NCI-H2196 (cell line): ENCODE data around the gene DTX3L.

Experiments
- DNase-seq: peaks from one replicate; lab custom pipeline; 2025; ENCODE audit not compliant: unreplicated experiment; lab: John Stamatoyannopoulos, UW

The DTX3L gene

DNA sequence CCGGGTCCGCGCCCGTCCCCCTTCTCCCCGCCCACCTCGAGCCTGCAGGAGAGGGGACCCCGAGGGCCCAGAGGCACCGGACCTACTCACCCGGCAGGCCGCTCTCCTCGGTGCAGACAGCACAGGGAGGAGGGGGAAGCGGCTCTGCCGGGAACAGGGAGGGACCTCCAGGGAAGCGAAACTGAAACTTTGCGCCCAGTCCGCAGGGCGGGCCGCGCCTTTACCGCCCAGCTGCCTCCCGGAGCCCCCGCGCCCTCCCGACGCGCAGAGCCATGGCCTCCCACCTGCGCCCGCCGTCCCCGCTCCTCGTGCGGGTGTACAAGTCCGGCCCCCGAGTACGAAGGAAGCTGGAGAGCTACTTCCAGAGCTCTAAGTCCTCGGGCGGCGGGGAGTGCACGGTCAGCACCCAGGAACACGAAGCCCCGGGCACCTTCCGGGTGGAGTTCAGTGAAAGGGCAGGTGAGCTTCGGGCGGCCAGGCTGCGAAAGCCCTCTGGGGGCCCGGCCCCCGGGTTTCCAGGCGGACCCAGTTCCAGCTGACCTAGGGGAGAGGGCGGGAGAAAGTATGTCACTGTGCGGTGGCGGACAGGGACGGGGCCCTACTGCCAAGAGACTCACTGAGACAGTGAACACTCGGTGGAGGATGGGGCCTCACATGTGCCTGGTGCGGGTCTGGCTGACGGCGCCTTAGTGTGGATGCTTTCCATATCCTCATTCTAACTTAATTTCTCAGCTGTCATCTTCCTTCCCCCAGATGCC lies at the start of gene DTX3L, which contains the start of gene PARP9:
DTX3L (plus strand) TSS at position 184 of the 758 bp plus-strand sequence; CDS start at position 273, 89 bp downstream.
PARP9 (minus strand) TSS at position 146 of the 758 bp plus-strand sequence. CDS start 4,680 bp downstream, outside the sequence.
- peak; percentile 90 for DNase-seq

DNA sequence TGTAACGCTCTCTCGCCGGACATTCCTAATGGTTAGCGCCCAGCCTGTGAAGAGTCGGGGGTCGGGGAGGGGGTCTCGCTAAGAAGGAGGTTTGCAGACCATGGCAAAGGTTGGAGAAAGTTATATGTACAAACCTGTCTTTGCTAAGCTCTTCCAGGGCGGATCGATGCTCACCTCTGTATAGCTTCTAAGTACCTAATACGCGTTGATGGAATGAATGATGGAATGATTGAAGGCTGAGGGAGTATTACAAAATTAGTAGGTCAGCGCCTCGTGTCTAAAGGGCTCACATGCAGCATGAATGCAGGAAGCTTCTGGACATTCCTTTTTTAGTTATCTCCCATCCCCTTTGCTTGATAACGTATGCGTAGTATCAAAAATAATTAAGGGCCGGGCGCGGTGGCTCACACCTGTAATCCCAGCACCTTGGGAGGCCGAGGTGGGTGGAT lies 49.1 kb upstream of the DTX3L start:
- DNase-seq: no peak

DNA sequence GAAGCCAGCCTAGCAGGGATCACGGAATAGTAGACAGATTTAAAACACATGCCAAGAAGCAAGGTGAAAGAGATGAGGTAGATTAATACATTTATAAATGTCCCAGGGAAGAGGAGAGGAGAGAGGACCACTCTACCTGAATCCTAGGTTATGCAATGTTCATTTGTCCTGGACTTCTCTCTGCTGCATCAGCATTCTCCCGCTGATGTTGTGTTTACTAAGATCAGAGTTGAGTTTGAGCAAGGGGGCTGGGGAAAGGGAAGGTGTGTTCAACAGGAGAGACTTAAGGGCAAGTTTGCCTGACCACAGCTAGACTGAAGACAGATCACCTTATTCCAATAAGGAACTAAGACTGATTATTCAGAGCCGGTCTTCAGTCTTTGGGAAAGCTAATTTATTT lies 48.3 kb upstream of the DTX3L start:
- DNase-seq: no peak

DNA sequence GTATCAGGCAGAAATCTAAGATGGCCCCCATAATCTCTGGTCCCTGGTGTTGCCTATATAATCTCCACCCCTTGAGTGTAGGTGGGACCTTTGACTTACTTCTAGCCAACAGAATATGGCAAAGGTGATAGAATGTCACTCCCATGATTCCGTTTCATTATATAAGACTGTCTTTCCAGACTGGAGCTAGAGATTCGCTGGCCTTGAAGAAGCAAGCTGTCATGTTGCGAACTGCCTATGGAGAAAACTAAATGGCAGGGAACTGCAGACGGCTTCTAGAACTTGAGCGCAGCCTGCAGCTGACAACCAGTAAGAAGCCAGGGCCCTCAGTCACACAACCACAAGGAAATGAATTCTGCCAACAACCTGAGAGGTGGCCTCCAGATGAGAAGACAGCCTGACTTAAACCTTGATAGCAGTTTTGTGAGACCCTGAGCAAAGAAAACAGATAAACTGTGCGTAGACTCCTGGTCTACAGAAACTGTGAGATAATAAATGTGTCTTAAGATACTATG lies 47.2 kb upstream of the DTX3L start:
- DNase-seq: no peak

DNA sequence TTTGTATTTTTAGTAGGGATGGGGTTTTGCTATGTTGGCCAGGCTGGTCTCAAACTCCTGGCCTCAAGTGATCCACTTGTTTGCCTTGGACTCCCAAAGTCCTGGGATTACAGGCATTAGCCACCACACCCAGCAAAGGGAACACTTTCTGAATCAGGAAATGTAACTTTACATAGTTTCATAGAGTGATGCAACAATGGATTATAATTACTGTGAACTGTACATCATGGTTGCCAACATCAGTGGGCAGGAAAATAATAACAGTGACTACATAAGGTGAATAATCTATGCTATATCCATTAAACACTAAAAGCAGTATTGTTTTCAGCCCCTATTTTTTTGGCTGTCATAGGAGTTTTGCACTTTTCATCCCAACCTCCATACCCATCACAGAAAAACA lies 44.4 kb upstream of the DTX3L start:
- no peak for DNase-seq

DNA sequence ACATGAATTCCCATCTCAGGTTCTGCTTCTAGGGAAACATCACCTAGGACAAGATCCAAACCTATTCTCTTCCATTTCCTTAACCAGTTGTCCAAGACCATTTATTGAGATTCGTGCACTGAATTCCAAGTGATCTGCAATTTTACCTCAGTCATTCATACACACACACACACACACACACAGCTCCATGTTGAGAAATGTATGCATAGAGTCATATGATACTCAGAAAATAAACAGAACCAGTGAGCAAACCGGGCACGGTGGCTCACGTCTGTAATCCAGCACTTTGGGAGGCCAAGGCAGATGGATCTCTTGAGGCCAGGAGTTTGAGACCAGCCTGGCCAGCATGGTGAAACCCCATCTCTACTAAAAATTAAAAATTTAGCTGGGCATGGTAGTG lies 43.3 kb upstream of the DTX3L start:
- DNase-seq: no peak

DNA sequence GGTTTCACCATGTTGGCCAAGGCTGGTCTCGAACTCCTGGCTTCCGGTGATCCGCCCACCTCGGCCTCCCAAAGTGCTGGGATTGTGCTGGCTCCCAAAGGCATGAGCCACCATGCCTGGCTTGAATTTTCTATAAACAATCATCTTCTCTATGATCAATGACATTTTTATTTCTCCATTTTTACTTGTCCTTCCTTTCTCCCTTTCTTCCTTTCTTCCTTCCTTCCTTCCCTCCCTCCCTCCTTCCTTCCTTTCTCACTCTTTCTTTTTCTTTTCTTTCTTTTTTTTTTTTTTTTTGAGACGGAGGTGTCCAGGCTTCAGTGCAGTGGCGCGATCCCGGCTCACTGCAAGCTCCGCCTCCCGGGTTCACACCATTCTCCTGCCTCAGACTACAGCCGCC lies 40.8 kb upstream of the DTX3L start:
- DNase-seq: no peak

DNA sequence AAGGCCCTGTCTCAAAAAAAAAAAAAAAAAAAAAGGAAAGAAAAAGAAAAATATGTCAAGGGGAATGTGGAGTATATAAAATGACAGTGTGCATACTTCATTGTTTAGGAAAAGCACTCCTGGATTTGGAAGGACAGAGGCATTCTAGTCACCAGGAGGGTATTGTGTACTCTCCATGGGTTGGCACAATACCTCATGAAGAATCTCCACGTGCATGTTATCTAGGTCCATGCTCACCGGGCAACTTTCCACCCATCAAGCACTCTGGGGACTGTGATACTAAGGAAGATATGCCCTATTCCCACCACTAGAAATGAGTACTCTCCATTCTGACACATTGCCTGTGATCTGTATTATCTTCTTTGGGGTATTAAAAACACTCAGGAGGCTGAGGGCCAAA lies 34.0 kb upstream of the DTX3L start:
- no peak for DNase-seq

DNA sequence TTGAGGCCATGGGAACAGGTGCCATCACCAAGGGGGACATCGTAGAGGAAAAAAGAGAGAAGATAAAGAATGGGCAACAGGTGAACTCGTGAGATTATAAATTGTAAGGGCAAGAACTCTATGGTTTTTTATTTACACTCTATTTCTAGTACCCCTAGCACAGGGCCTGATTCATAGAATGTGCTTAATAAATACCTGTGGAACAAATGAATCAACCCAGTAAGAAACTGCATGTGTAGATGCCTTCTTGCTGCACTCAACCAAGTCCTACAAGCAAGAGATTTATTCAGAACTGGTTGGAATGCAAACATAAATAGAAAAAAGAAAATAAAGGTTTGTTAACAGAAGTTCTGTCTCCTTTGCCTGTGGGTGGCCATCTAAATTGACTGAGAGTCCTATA lies 30.7 kb upstream of the DTX3L start:
- DNase-seq: no peak

DNA sequence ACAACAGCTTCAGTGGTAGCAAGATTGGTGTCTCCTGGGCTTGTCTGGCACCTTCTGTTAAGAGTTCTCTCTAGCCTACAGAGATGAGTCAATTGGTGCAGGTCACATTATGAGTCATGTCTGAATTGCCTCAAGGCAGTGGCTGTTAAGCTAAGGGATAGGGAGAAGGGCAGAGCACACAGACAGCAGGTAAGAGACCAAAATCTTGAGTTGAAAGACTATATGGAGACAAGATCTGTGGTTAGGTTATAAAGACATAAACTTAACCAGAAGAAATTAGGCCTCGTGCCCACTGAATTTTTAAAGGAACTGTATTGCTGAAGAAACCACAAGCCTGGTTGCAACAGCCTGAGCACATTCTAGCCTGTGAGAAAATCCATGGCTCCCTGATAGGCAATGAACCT lies 30.2 kb upstream of the DTX3L start:
- DNase-seq: no peak

DNA sequence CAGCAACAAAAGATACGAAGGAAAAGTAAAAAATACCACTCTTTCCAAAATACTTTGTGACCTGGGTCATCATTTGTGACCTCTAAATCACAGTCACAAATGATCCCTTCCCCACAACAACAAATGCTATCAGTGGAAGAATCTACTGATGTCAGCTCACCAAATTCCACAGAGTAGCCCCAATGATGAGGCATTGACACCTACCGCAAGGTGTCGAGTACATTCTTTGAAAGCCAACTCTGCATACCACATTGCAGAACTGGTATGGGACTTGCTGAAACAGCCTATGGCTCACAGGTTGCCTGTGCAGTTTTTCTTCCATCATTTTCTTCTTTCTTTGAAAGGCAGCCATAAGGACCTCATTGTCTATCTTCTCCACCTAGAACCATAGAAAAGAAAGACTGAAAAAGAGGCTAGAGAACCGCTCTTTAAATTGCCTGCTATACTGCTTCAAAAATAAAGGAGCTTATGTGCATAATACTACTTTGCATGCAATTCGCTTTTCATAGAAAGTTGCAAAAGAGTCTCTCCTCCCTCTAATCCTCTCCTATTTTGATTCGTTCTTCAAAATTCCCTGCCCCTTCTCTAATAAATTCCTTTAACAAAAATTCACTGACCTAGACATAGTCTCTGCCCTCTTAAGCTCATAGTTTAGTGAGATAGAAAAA lies 28.0 kb upstream of the DTX3L start:
- DNase-seq: no peak

DNA sequence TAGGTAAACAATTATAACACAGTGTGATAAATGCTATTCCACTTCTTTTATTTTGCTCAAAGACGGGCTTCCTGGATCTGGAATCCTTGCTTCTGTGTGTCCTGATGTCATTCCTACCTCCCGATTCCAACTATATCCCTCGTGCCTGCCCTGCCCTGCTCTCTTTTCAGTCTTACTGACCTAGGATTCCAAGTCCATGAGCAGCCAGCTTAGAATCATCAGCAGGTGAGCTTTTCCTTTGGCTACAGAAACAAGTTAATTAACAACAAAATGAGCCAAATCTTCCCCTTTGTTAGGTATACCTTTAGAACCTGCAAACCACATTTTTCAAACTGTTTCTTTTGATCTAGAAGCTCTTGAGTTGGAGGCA lies 27.5 kb upstream of the DTX3L start:
- no peak for DNase-seq

DNA sequence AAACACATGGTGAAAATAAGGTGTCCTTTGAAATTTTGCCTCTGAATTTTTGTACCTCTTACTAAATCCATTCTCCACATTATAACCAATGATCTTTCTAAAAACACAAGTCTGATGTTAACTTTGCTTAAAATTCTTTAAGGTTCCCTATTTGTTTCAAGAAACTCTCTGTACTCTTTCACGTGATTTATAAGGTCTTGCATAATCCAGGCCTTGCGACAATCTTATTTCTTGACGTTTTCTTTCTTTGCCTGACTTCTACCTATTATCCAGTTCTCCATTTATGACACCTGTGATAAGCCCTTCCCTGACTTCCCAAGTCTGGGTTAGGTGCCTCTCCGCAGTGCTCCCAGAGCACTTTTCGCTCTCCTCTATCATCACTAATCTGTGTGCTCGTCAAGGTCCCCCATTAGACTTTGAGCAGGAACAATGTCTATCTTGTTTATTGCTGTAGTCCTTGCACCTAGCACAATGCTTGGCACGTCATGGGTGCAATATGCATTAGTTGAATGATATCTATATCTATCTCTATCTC lies 25.1 kb upstream of the DTX3L start:
- DNase-seq: no peak

DNA sequence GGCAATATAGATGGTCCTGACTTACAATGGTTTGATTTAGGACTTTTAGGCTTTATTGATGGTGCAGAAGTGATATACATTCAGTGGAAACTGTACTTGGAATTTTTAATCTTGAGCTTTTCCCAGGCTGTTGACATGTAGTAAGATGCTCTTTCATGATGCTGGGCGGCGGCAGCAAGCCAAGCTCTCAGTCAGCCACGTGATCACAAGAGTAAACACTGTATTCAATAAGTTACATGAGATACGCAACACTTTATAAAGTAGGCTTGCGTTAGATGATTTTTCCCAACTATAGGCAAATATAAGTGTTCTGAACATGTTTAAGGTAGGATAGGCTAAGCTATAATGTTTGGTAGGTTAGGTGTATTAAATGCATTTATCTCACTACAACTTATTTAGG lies 18.0 kb upstream of the DTX3L start:
- no peak for DNase-seq

DNA sequence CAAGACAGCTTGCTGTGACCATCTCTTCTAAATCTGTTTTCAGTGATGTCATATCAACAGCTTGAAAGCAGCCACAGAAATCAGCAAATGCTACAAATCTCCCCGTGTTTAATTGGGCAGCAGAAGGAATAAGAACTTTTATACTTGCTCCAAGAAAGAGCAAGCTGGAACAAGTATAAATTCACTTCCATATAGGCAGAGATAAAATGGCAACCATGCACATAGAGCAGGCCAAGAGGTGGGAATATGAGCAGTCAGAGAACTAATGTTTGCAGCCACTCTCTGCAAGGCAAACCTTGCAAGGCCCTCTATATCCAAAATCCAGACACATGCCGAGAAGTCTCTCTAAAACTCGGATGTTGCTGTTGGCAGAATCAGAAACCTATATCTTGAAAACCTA lies 16.1 kb upstream of the DTX3L start:
- DNase-seq: no peak

DNA sequence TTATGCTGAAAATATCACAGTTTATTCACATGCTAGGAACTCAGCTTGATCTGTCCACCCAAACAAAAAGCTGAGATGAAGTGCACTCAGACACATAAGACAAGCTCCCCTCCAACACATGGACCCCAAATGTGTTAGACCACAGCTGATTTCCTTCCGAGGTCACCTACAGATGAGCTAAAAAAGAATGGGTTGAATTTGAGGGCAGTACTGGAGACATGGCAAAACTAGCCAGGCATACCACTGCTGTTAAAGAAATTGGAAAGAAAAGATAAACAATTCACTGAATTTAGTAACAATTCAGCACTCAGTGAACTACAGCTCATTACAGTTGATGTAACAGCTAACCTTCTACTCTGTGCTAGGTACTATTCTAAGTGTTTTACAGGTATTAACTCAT lies 15.5 kb upstream of the DTX3L start:
- DNase-seq: no peak

DNA sequence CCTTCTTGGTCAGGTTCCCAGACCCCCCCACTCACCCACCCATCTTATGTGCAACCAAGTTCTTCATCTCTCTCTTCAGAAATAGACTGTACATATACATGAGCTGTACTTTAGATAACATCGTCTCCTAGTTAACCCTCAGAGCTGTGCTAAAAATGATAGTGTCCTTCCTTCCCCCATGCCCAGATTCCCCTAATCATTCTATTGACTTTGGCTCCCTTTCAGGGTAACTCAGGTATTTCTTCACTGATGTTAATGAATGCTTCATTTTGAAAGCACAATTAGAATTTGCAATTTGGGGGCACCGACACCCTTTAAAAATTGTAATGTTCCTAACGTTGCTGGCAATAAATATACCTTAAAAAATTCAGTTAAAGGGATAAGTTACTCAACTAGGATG lies 11.0 kb upstream of the DTX3L start:
- DNase-seq: no peak

DNA sequence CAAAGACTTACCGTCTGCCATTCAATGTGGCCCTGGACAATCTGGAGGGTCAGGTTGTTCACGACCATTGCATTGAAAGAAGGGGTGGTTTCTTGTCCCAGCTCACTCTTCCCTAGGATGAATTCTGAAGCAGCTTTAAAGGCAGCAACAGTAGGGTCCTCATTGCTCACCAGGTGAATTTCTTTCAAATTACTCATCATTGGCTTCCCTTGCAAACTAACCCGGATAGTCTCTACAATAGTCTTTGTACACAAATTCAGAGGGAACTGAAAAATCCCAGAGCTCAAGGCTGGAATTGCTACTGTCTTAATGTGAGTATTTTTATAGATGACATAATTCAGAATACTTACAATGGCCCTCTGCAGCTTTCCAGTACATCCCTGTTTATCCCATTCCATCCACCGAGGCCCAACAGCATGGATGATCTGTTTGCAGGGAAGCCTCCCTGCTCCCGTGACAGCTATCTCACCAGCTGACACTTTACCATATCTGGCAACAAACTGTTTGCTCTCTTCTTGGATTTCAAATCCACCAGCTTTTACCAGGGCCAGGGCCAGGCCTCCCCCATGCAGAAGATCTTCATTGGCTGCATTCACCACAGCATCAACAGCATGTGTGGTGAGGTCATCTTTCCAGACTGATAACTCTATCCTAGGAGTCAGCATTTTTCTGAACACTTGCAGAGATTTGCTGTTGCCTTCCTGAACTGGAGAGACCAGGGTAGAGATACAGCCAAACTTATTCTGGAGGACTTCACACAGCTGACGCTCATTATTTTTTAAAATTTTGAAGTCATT lies 8.7 kb upstream of the DTX3L start:
- DNase-seq: peak; percentile 46

DNA sequence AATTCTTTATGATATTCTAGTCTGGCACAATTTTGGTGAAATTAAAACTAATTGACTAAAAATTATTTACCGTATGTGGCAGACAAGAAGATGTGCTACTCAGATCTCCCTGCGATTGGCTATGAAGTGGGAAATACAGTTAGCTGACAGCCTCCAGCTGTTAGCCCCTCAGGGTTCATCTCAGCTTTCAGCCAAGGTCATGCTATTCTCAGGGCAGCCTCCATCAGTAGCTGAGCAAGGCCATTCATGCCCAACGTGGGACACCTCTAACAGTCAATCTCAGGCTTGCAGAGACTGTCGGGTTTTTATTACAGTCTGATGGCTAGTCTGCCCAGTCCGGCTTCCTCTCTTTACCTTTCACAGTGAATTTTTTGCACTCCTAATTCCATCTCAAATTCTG lies 6.8 kb upstream of the DTX3L start:
- DNase-seq: no peak

DNA sequence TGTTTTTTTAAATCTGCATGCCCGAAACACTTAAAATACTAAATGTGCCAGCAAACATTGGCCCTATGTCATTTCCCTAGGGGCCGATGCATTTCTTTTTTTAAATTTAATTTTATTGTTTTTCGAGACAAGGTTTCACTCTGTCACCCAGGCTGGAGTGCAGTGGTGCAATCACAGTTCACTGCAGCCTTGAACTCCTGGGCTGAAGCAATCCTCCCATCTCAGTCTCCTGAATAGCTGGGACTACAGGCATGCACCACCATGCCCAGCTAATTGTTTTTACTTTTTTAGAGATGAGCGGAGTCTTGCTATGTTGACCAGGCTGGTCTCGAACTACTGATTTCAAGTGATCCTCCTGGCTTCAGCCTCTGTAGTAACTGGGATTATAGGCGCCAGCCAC lies 5.5 kb upstream of the DTX3L start:
- DNase-seq: no peak

DNA sequence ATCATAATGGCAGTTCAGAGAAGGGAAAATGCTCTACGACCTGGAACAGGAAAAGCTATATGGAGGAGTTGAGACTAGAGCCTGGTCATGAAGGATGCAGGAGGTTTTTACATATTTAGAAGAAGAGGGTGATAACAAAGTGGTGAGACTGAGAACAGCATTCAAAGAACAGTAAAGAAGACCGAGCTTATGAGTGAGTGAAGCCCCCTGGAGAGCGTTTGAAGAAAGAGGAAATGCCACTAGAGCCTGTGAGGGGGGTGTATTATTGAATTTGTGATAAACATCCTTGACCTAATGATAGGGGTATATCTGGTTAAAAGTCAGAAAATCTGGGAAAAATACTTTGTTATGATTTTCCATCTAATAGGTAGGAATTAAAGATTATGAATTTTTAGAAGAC lies 4.2 kb upstream of the DTX3L start:
- DNase-seq: no peak
